GM19099 (cell line): Measurements from ENCODE around the gene DPM2.

ENCODE experiments used
- POLR2A ChIP-seq: IDR thresholded peaks from 3 replicates; pipeline ENCODE4 v1.6.1; 2011; ENCODE audit warnings: low read depth; ENCODE audit not compliant: insufficient read length; ENCODE audit errors: extremely low read depth

DPM2 gene

GRCh38 chr9:127966416-127967150, 28.9 kb upstream of the DPM2 start:
- no peak for TF ChIP-seq POLR2A

DNA sequence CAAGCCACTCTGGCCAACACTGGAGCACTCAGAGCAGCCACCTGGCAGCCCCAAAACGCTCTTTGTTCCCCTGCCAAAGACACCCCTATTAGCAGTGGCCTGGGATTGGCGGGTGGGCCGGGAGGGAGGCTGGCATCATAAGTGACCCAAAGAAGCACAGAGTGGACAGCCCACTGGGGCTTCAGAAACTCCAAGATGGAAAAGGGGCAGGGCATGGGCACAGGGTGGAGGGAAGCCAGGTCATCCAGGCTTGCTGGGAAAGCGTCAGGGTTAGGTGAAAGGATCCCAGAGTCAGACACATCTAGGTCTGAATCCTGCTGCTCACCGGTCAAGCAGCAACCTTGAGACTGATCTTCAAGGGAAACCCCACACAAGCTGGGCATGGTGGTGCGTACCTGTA, 28.3 kb upstream of the DPM2 start:
- no peak for TF ChIP-seq POLR2A

GRCh38 chr9:127963359-127964064, 25.9 kb upstream of the DPM2 start:
- TF ChIP-seq POLR2A, result no peak

- no peak for TF ChIP-seq POLR2A
Observed at GRCh38 chr9:127963041-127963358, 25.3 kb upstream of the DPM2 start.

- TF ChIP-seq POLR2A, result no peak
Observed at GRCh38 chr9:127962278-127962677, 24.6 kb upstream of the DPM2 start.

- no peak for TF ChIP-seq POLR2A
Observed at GRCh38 chr9:127961613-127962155, 24.0 kb upstream of the DPM2 start.

DNA sequence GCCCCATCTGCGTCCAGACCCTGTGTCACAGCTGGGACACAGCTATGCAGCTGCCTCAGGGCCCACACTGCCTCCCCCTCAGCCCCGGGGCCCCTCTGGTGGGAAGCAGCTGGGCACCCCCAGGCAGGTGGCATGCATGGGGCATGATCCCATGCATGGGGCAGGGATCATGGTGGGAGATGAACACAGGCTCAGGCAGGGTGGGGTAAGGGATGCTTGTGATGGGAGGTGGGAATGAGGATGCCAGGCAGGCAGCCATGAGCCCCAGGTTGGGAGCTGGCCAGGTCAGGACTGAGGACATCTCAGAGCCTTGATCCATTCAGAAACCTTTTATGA, 23.5 kb upstream of the DPM2 start:
- no peak for TF ChIP-seq POLR2A

GRCh38 chr9:127960410-127961154, 22.9 kb upstream of the DPM2 start:
- no peak for TF ChIP-seq POLR2A

- TF ChIP-seq POLR2A, result no peak
Observed at GRCh38 chr9:127959841-127960409, 22.3 kb upstream of the DPM2 start.

DNA sequence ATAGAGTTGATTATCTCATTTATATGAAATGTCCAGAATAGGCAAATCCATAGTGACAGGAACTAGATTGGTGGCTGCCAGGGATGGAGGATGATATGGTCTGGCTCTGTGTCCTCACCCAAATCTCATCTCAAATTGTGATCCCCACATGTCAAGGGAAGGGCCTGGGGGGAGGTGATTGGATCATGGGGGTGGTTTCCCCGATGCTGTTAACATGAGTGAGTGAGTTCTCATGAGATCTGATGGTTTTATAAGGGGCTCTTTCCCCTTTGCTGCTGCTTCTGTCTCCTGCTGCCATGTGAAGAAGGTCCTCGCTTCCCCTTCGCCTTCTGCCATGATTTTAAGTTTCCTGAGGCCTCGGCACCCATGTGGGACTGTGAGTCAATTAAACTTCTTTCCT, 21.7 kb upstream of the DPM2 start:
- no peak for TF ChIP-seq POLR2A

DNA sequence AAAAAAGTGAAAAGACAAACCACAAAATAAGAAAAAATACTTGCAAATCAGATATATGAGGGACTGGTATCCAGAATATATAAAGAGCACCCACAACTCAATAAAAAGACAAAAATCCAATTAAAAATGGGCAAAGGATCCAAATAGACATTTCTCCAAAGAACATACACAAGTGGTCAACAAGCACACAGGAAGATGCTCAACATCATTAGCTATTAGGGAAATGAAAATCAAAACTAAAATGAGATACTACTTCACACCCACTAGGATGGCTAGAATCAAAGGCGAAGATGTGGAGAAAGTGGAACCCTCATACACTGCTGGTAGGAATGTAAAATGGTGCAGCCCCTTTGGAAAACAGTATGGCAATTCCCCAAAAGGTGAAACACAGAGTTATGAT, 21.1 kb upstream of the DPM2 start:
- no peak for TF ChIP-seq POLR2A

DNA sequence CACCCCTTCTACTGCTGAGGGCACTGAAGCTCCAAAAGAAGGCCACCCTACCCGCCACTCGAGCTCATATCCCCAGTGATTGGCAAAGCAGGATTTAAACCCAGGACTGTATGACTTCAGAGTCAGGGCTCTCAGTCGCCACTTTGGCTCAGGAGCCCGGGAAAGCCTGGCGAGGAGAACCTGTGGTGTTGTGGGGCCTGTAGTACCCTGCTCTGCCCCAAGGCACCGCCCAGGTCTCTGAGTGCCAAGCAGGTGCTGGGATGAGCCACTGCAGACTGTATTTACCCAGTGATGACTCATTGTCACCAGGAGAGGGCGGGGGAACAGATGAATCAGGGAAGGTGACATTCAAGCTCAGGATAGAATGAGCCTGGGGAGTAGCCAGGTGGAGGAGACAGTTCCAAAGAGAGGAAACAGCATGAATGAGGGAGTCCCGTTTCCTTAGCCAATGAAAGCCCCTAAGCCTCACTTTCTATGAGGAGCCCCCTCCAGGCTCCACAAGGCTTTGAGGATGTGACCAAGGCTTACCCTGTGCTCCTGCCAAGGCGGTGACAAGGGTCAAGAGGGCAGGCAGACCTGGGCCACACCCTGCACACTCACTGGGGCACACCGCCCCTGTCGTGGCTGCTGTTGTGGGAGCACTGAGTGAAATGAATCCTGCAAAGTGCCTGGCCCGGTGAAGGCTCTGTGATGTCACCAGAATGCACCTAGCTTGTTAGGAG, 17.8 kb upstream of the DPM2 start:
- no peak for TF ChIP-seq POLR2A

GRCh38 chr9:127954831-127955293, 17.2 kb upstream of the DPM2 start:
- no peak for TF ChIP-seq POLR2A

DNA sequence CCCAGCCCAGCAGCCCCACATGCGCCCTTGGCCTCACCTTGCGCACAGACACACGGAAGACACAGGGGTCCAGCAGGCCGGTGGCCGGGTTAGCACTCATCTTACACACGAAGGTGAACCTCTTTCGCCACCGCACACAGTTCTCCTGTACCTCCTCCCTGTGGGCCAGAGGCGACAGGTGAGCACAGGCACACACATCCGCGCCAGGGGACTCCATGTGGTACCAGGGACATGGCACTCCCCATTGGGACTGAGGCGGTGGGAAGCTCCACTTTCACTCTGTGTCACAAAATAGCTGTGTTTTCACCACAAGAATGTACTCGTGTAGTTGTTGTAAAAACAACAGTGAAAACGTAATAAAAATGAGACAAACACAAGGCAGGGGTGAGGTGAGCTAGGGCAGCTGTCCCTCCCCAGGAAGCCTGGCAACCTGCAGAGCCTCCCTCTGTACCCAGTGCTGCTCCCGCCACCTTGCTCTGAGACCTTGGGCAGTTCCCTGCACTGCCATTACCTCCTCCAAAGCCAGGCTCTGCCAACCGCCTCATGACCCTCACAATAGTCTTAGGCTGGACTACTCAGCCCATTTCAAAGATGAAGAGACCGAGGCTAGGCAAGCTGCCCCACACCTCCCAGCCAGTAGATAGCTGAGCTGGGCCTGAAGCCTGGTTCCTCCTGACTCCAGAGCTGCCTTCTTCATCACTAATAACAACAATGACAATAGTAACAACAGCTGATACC, 16.3 kb upstream of the DPM2 start:
- TF ChIP-seq POLR2A, result no peak
